Activated T-cell treated with anti-CD3 and anti-CD28 coated beads for 24 hours (primary cell): ENCODE results near the gene KIF18A.
"Not testable (repeated sequence)": the region's sequence is repeated elsewhere in the genome, so short reads cannot be mapped to it uniquely, and the experiment has no call there.

Experiments used
- DNase-seq: peaks from one replicate; pipeline ENCODE4 v3.0.0-alpha.2; 2020; ENCODE audit warnings: low read depth

The KIF18A gene

DNA sequence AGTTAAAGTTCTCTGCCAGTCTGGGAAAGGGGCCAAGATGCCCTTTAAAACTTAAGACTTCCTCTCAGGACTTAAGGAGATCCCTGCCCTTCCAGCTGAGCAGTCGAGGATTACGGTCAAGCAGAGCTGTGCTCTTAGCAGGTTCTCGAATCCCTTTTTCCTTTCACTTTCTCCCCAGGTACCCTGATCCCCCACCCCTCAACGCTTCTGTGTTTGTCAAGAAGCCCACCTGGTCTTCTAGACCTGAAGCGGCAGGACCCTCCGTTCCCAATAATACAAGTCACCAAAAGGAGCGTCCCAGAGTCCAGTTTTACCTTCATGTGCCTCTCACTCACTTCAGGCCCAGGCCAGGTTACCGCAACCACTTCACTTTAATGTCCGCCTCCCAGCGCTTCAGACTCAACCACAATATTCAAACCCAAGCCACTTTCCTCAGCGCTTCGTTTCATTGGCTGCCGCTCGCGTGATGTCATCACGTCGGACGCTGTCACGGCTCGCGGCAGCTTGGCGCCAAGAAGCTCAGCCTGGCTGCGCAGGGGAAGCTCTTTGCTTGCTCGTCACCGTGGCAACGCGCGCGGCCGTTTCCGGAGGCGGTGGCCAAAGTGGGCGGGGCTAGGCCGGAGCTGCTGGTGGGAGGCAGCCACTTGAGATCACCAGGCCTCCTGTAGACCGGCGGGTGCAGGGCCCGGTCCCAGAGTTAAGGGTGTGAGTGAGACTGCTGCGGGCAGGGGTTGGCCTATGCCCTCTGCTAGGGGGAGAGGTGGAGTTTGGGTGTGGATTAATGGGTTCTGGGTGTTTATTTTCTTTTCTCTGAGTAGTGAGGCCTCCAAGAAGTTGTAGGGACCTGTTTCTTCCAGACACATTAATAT, at the start of gene KIF18A, which contains the start of gene METTL15:
Gene KIF18A (minus strand): TSS at position 407 of the 869 bp plus-strand sequence. CDS start 10,209 bp downstream, outside the sequence.
Gene METTL15 (plus strand): TSS at position 639 of the 869 bp plus-strand sequence. CDS start 4,947 bp downstream, outside the sequence.
- DNase-seq: peak; percentile 97

- no peak for DNase-seq
Observed at GRCh38 chr11:28153586-28153985, 45.6 kb upstream of the KIF18A start.

GRCh38 chr11:28152743-28153142, 44.8 kb upstream of the KIF18A start:
- DNase-seq: no peak

- DNase-seq: no peak
Observed at GRCh38 chr11:28146123-28146751, 38.3 kb upstream of the KIF18A start.

DNA sequence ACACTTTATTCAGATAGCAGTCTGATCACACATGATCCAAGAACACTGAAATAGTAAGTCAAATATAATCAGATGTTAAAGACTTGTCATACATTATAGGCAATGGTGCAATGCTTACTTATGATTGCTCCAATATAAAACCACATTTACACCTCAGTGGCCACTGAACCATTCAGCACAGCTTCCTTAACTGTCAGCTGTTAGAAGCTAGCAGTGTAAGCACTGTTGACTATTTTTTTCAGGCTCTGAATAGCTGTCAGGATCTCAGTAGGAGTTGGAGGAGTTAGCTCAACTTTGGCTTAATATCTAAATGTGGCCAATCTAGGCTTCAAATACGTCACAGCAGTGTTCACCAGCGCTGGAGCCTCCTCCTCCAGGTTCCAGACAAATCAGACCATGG, 36.9 kb upstream of the KIF18A start:
- no peak for DNase-seq

DNA sequence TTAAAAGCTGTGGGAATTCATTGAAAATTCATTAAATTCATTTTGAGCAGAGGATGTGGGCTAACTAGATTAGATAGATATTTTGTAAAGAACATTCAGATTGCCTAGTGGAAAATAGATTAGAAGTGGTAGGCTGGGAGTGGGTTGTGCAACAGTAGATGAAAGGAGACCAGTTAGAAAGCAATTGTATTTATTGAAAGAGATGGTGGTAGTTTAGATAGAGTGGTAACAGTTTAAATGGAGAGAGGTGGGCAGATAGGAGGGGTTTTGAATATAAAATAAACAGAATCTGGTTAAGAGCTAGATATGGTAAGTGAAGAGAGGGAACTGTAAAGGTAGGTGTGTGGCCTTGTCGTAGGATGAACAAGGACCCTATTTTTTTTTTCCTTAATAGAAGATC, 34.8 kb upstream of the KIF18A start:
- no peak for DNase-seq

GRCh38 chr11:28140689-28141455, 32.9 kb upstream of the KIF18A start:
- DNase-seq: no peak

- DNase-seq: no peak
Observed at GRCh38 chr11:28139841-28140415, 32.0 kb upstream of the KIF18A start.

- DNase-seq: no peak
Observed at GRCh38 chr11:28137832-28138231, 29.9 kb upstream of the KIF18A start.

DNA sequence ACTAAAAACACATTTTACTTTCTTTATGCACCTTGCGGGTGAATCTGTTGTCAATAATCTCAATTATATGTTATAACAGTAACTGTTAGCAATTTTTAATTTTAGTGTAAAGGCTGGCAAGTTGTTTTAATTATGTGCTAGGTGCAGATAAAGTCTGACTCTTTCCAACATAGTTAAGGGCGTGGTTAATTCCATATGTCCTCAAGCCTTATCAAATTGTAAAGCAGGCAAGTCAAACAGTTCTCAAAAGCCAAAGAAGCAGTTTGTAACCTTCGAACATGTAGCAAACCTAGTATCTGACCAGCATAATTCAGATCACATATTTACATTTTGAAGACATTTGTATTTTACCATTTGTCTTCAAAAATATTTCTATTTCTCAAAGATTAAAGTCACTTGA, 29.4 kb upstream of the KIF18A start:
- DNase-seq: no peak

- DNase-seq: not testable (repeated sequence)
Observed at GRCh38 chr11:28136157-28136556, 28.2 kb upstream of the KIF18A start.

DNA sequence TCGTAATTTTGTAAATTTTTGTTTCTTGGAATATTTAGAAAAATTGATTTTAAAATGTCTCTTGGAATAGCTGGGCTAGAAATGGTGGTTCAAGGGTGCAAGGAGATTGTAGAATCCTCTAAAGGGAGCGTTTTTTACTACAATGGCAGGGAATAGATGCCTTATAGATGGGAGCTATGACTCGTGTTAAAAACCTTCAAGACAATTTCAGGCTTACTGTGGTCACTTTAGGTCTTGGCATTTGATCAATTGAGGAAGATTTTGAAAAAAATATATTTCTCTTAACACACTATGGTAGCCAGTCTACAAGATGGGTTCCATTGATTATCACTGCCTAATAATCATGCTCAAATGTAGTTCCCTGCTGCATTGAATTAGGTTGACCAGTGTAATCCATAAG, 25.2 kb upstream of the KIF18A start:
- DNase-seq: no peak

DNA sequence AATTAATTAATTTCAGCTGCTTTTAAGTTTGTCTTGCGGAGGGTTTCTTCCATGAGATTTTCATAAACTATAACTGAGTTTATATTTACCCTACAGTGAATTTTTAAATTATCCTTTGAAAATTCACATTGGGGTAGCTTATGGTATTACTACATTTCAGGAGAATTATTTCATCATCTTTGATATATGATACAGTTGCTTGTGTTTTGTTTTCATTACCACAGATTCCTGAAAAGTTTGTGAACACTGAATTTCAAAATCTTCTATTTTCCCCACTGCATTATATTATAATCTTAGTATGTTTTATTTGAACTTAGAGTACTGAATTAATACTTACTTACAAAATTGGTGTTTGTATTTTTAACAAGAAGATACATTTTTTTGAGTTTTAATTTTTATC, 24.6 kb upstream of the KIF18A start:
- DNase-seq: no peak

DNA sequence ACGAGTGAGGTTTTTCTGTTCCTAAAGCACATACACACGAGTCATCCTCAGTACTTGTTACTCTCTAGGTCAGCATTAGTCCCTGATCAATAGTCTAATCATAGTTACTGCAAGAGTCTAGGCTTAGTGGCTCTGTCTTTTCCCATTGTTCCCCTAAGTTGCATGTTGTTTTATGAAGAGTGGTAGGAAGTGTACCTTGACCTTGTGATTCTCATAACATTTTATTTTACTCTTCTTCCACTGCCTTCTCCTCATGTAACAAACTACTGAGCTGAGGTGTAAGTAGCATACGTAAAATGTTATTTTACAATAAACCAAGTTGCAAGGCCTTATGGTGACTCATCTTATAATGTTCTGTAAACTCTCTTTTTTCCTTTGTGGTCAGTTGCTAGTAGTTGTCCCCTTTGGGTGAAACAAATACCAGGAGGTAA, 15.2 kb upstream of the KIF18A start:
- DNase-seq: no peak

DNA sequence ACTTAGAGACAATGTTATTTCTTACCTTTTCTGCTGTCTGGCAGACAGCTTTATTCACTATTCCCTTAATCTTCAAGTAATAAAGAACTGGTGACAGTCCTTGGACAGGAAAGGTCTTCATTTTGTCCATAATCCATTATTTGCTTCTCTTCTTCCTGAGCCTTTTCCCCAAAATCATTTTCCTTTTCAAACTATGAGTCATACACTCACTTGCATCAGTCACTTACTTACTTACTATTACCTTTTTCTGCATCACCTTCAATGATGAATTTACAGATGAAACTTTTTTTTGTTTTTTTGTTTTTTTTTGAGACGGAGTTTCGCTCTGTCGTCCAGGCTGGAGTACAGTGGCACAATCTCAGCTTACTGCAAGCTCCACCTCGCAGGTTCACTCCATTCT, 9.8 kb upstream of the KIF18A start:
- DNase-seq: no peak

GRCh38 chr11:28114731-28115130, 6.8 kb upstream of the KIF18A start:
- DNase-seq: no peak

DNA sequence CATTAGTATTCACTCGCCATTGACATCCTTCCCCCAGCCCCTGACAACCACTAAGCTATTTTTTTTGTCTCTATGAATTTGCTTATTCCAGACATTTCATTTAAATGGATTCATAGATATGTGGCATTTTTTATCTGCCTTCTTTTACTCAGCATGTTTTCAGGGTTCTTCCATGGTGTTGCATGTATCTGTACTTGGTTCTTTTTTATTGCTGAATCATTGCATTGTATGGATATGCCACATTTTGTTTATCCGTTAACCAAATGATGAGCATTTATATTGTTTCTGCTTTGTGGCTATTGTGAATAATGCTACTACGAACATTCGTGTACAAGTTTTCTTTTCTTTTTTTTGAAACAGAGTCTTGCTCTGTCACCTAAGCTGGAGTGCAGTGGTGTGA, 6.2 kb upstream of the KIF18A start:
- DNase-seq: no peak

DNA sequence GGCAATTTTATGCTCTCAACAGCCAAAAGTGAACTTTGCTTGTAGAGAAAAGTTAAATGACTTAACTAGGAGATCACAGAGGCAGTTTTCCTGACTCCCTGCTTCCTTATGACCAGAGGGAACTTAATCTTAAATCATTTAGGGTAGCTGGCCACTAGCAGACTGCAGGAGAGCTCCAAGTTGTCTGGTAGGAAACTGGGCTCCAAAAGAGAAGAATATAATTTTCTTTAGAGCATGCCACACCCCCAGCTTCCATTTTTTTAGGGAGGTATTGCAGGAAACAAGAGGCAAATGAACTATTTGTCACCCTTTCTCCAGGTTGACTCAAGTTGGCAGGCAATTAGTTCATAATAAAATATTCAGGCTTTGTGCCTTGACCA, 2.9 kb upstream of the KIF18A start:
- no peak for DNase-seq

- peak; percentile 54 for DNase-seq
Observed at GRCh38 chr11:28110108-28110820, 2.3 kb upstream of the KIF18A start.

- no peak for DNase-seq
Observed at GRCh38 chr11:28108958-28109357, 1.0 kb upstream of the KIF18A start.

DNA sequence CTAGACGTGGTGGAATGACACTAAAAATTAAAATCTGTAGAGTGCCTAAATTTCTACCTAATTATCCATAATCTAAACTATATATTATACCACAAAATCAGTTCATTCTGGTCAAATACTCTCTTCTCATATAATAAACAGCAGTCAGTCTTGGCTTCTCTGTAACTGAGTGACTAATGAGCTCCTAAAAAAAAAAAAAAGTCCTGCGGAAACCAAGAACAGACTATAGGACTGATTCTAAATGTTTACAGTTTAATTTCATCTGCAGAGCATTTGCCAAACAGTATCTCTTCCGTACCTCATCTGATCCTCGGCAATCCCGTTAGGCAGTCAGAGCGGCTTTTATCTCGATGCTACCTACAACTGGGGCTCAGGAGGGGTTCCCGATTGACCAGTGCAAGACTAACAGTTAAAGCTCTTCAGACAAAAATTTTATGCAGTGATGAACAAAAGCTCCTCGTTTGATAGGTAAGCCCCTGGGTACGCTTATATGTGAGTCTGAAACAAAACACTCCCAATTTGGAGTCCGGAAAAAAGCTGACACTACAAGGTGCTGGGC, 686 bp downstream of the KIF18A start:
- no peak for DNase-seq
